Stimulated activated CD4-positive, alpha-beta T cell treated with anti-CD3 and anti-CD28 coated beads, Interleukin-4, amount 100 ng/mL, for 48 hours (primary cell): ENCODE data around the gene TRIM17.

Experiments used
- DNase-seq, 2 donors: peaks; one replicate each; pipeline ENCODE4 v3.0.0-alpha.2; 2020; ENCODE audit warnings: low read depth in 2 of 2

Gene TRIM17

GRCh38 chr1:228401782-228402640, 14.7 kb downstream of the TRIM17 start:
- DNase-seq = no peak

DNA sequence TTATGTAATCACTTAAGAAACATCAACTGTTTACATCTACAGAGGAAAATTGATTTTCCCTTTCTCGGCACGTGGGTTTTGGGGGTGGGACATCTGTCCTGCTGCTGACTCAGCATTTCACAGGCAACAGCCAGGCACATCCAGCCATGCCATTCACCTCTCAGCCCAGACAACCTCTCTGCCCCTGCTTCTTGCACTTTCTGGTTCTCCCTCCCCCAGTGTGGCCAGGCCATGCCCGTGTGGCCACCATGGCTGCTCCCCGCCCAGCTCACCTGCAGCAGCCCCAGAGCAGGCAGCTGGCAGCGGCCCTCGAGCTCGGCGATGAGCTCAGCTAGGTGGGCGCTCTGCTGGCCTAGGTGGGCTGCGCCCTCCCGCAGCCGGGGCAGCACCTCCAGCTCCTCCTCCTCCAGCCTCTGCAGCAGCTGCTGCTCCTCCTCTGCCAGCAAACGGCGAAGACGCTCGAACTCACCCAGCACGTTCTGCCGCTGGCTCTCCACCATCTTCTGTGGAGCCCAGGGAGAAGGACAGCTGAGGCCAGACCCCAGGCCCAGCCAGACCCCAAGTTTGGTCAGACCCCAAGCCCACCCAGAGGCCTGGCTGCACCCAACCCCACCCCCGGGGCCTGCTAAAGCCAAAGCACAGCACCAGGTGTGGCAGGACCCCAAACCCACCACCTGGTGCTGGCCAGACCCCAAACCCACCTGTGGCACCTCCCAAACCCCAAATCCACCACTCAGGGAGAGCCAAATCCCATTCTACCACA, 15.8 kb downstream of the TRIM17 start:
- no peak for DNase-seq

DNA sequence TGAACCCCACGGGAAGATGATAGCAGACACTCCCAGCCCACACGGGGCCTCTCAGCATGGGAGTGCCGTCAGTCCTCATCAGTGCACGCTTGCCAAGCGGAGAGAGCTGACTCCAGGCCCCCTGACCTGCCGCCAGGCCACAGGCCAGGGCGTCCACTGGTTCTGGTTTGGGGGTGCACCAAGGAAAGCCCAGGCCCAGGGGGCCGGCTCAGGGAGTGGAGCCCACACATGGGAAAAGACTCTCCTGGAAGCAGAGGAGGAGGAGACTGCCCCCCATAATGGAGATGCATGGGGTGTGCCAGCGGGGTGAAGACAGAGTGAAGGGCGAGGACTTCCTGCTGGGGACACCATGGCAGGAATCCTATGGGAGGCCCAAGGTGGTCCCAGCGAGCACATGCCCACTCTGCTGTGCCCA, 16.4 kb downstream of the TRIM17 start:
- DNase-seq = no peak

DNA sequence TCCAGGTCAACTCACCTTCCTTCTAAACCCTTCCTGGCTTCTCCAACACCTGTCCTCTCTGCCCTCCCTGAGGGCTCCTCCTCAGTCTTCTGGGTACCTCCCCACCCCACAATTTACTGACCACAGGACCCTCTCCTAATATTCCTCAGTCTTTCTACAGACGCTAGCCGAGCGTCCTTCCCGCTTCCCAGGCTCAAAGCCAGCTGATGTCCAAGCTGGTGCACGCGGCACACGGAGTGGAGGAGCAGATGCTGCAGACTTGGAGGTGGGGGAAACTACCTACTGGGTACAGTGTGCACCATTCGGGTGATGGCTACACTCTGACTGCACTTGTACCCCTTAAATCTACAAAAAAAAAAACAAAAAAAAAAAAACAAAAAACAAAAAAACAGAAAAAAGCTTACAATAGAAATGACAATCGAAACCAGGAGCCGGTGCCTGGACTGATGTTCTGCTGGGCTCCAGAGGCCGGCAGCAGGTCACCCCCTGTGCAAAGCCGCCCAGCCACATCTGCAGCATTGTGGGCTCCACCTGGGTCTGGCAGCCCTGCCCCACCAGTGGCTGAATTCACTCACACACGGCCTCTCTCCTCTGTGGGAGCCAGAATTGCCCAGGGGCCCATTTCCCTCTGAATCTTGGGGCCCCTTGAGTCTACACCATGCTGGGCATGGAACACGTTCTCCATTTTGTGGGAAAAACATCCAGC, 17.0 kb downstream of the TRIM17 start:
- DNase-seq = no peak

DNA sequence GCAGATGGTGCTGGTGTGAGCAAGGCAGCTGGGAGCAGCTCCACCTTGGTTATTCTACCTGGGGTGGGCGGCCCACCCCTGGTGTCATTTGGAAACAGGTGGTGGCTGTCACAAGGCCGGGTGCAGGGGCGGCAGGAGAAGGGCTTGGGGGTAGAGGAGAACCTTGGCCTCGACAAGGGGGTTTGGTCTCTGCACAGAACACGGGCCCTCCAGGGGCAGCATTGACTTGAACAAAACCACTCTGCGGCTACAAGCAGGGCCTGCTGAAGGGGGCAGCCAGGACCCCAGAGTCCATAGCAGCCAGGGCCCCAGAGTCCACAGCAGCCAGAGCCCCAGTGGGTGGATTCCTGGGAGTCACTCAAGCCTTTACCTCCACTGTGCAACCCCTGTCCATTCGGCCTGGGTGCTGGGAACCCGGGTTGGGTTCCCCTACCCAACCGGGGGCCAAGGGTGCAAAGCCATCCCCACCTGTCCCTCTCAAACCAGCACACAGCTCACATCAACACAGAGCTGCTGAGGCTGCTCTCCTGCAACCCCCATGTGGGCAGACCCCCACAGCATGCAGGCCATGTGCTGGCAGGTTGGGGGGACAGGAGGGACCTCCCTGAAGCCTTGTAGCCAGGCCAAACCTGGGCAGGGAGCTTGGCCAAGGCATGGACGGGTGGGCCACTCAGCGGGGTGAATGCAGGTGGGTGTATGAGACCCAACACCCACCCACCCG, 17.8 kb downstream of the TRIM17 start:
- no peak for DNase-seq

GRCh38 chr1:228397966-228398365, 18.7 kb downstream of the TRIM17 start:
- no peak for DNase-seq

DNA sequence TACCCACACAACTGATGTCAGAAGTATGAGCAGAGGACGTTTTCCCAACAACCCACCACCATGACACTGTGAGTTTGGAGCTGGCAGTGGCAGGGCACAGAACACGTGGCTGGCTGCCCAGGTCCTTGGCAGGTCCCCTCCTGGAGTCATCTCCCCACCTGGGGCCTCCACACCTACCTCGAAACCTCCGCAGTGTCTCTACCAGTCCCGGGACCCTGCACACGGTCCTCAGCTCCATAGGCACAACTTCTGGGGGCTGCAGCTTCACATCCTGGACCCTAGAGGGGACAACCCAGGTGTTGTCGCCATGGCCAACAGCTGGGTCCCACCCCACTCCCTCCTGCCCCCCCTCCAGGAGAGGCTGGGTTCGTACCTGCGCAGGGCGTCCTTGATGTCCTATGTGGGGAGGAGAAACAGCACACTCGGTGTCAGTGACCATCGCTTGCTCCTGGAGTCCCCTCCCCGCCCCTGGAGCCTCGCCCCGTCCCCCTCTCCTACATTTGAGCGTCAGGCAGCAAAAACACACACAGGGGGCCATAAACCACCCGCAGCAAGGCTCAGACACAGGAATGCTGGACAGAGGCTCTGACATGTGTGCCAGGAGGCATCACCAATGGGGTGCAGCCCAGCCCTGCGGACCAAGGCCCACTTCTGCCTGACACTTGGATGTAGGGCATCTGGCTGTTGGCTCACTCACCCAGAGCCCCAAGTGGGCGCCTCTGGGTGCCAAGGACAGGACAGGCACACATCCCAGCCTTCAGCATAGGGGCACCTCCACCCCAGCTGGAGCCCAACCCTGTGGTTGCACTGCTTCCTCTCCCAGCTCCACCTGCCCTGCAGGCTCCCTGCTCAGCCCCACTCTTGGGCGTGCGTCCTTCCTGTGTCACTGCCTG, 19.6 kb downstream of the TRIM17 start:
- DNase-seq = no peak

DNA sequence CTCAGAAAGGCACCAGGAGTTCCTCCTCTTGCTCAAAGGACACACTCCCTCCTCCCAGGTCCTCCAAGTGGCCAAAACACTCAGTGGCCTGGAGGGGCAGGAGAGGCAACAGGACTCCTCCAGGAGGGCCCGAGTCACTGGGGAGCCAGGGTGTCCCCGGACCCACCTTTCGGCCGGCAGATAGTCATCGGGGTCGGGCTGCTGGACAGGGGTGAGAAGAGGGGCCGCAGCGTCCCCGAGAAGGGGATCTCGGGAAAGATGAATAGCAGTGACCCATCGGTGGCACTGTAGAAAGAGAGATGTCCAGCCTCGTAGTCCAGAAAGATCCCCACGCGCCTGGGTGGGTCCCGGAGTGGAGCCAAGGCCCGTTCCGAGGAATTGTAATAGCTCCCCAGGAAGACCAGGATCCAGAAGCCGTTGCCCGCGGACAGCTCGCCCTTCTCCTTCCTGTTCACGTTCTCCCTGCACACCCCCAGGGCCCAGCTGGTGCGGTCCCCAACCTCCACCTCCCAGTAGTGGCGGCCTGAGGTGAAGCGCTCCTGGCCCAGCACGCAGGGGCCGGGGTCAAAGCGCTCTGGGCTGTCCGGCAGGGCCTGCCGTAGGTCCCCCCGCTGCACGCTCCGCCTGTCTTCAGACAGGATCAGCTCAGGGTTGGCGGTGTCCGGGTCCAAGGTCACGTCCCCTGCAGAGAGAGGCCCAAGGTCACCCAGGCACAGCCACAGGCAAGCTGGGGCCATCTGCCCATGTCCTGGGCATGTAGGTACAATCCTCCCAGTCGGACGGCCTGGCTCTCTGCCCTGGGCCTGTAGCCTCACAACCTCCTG, 21.9 kb downstream of the TRIM17 start:
- no peak for DNase-seq

DNA sequence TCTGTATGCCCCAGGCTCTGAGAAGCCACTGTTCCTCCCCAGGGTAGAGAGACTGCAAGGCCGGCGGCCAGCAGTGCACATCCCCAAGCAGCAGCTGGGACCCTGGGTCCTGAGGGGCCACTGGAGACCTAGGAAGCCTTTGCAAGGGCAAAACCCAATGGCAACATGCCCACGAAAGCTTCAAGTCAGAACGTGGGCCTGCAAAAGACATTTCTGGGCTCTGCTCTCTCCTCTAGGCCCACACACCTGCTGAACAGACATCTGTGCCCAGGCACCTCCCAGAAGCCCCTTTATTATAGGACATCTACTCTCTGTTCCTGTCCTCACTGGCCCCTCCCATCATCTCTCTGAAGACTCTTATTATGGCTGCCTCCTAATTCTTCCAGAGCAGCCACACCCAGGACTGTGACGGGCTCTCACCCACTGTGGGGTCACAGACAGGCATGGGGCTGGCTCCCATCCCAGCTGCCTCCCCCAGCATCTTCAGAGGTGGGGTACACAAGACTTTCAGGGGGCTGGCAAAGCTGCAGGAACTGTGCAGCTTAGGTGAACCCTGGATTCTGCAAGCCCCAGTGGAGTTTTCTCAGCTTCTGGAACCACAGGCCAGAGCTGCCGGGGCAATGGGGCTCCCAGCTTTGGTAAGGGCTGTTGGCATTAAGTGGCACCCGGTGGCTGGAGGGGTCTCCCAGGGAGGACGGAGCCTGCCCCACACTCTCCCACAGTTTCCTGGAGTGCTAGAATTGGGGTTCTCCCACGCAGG, 22.7 kb downstream of the TRIM17 start:
- DNase-seq = no peak

DNA sequence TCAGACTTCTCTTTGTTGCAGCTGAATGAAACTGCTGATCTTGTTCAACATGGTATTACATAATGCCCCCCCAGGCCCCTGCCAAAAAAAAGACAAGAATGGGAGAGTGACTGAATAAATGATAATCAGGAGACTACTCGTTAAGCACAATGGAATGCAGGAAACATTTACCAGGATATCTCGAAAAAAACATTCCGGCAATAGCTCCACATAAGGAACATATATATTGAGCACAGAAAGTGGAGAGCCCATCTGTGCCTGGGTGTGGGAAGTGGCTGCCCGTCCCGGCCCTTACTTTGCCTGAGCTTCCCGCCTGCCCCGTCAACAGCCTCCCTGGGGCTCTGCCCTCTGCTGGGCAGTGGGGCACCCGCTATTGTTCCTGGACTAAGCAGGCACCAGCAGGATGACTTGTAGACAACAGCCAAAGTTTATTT, 23.4 kb downstream of the TRIM17 start:
- DNase-seq = no peak

- no peak for DNase-seq
Observed at GRCh38 chr1:228392111-228392936, 24.3 kb downstream of the TRIM17 start.

DNA sequence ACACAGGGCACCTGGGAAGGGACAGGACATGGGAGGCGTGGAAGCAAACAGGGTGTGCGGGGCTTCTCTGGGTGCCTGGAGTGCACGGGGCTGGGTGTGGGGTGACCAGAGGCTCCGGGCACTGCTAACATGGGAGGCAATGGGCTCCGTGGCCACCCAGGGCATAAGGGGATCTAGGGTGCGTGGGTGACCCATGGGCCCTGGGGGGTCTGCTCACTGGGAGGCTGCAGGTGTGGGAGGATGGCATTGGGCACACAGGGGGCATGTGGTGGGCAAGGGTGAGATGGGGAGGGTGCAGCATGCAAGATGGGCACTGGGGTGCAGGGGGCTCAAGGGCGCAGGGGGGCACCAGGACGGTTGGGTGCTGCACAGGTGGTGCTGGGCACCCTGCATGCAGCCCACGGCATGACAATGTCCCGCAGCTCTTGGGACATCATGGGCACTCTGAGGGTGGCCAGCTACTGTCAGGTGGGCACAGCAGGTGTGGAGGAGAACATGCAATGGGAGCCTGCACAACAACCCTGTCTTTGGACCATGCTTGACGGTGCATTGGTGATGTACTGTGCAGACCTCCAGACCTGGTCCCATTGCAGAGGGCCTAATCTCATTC, 25.1 kb downstream of the TRIM17 start:
- no peak for DNase-seq

DNA sequence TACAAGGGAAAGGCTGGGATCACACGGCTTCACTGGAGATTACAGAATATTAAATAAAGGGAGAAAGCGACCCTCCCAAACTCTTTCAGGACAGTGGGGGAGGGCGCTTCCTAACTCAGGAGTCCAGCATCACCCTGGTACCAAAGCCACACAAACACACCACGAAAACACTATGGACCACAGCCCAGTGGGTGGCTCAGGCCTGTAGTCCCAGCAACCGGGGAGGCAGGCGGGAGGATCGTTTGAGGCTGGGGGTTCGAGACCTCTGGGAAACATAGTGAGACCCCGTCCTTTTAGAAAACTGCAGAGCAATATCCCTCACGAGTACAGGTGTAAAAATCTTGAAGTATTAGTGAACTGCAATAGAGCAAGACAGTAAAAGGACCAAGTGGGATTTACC, 26.0 kb downstream of the TRIM17 start:
- no peak for DNase-seq

DNA sequence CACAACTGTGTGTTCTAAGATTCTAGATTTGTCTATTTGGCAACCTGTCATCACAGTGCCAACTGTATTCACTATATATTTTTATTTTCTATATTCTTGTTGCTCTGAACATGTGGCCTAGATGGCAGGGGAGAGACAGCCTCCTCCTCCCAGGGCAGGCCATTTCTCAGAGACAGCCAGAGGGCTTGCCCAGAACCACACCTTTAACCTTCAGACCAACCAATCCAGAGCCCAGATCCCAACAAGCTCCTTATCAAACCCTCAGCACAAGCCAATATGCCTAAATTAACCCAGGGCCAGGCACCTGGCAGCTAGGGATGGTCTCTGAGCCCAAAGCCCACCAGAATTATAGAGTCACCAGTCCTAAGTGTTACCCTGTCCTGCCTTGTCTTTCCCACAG, 29.3 kb downstream of the TRIM17 start:
- no peak for DNase-seq

GRCh38 chr1:228385232-228385631, 31.4 kb downstream of the TRIM17 start:
- no peak for DNase-seq

- DNase-seq = no peak
Observed at GRCh38 chr1:228383773-228384172, 32.9 kb downstream of the TRIM17 start.

- DNase-seq = no peak
Observed at GRCh38 chr1:228381356-228381755, 35.3 kb downstream of the TRIM17 start.

- no peak for DNase-seq
Observed at GRCh38 chr1:228379666-228380065, 37.0 kb downstream of the TRIM17 start.
